ENCODE measurements around the gene SAMHD1. TPM values are rescaled to one million over a fixed set of nuclear protein-coding genes. Genes with fewer than 3 reads are reported as not detected.

The SAMHD1 gene
- total RNA-seq, 4 donors from 2014 or later: 178 to 620 (median 469) TPM

DNA sequence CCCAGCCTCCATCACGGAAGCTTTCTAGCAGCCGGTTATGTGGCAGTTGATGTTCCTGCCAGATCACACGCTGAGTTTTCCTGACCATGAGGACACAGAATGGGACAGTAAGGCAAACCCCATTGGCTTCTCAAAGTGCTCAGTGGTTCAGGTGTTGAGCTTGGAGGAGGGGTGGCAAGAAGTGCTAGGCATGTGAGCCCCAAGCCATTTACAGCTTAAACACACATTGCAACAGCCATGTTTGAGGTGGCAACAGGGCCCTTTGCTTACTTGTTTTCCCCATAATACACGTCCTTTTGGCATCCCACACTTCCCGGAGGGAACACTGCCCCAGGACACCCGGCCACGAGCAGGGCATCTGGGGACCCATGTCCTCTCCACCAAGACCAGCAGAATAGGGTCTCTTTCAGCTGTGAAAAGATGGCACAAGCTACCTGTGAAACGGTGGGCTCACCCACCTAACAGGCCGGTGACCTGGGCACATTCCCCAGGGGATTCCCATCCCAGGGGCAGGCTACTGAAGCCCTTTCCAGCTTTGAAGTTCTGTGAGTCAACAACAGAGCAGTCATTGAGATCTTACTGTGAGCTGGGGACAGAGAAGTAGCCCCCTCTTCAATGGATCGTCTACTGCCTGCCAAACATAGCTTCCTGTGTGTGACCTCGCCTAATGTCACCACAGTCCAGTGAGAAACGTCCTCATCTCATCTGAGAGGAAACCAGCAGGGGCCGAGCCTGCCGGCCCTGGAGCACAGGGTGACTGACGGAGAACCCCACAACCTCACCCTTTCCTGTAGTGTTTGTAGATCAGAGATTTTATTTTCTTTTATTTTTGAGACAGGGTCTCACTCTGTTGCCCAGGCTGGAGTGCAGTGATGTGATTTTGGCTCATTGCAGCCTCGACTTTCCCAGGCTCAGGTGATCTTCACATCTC lies 79.6 kb downstream of the SAMHD1 start:
- TF ChIP-seq CTCF (IDR thresholded peaks at IDR 0.05; ENCODE audit: low read depth): no peak

GRCh38 chr20:36866681-36867495 lies 84.6 kb downstream of the SAMHD1 start:
- no peak for TF ChIP-seq CTCF (IDR thresholded peaks at IDR 0.05; ENCODE audit: low read depth)

DNA sequence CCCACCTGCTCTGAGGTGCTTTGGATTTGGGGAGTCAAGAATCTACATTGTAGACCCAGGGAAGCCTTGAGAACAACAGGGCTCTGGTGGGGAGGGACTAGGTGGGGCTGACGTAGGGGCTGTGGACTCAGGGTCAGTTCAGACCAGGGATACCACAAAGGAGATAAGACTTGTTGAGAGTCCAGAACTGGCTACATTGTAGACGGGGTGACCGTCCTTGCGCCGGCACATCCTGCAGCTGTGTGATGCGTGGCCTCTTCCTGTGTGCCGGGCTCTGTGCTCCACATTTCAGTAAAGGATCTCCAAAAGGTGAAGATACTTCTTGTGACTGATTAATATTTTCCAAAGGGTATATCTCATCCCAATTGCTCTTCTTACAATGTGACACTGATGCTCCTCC lies 85.3 kb downstream of the SAMHD1 start:
- no peak for TF ChIP-seq CTCF (IDR thresholded peaks at IDR 0.05; ENCODE audit: low read depth)

- TF ChIP-seq CTCF (IDR thresholded peaks at IDR 0.05; ENCODE audit: low read depth): no peak
These were observed 85.7 kb downstream of the SAMHD1 start for GRCh38 chr20:36865861-36866149.

DNA sequence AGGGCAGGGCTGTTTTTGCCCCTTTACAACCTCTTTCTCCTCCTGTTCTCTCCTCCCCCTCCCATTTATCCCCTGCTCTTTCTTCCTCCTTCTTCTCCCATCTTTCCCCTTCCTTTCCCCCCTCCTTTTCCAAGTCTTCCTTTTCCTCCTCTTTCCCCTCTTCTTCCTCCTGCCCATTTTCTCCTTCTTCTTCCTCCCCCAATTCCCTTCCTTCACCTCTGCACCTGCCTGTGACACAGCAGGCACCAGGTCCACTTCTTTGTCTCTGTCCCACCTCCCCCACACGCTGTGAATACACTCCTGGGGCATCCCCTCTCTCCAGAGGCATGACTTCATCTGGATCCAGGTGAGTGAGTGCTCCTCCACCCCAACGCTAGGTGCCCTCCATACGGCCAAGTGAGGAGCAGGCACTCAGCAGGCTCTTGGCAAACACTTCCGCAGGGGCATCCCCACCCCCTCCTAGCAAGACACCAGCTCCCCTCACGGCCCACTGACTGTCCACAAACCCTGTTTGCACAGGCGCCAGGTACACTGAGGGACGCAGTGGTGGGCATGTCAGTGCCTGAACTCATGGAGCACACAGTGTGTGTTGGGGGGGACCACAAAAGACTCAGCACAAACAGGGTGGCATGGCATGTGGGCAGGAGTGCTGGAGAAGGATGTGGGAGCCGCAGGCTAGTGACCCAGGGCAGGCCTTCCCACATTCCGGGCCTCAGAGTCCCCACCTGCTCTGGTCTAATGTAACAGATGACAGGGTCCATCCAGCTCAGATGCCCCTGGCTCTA lies 86.2 kb downstream of the SAMHD1 start:
- TF ChIP-seq CTCF (IDR thresholded peaks at IDR 0.05; ENCODE audit: low read depth): no peak

DNA sequence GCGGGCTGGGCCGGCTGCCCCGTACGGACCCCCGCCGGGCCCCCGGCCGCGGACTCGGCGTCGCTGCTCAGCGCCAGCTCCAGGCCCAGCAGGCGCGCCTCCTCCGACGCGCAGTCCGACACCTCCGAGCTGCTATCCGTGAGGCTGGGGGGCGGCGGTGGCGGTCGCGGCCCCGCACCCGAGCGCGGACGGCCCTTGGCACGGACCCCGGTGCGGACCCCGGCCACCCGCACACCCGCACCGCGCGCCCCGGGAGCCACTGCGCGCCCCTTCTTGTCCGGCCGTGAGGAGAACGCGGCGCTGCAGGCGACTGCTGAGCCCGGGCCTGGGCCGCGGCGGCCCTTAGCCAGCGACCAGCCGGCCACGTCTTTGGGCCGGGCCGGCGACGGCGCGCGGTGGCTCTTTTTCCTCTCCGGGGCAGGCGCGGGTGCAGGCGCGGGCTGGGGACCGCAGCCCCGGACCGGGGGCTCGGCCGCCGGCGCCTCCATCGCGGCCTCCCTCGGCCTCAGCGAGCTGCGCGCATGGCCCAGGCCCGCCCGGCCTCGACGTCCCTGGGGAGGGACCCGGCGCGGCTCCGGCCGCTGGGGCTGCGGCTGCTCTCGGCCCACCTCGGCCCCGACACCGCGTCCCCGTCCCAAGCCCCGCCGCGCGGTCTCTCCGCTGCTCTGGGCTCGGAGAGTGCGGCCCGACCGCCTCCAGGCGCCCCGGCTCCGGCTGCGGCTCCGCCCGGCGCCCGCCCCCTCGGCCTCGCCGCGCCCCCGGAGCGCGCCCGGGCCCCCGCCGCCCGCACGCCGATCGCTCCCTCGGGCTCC lies 88.4 kb downstream of the SAMHD1 start:
- no peak for TF ChIP-seq CTCF (IDR thresholded peaks at IDR 0.05; ENCODE audit: low read depth)
